ENCODE data around the gene OTOP2.

Gene OTOP2

GRCh38 chr17:74925242-74925641 is 1.2 kb downstream of the OTOP2 start:
- DNase-seq (ENCODE audit: low spot score) = no peak

- DNase-seq (ENCODE audit: low spot score) = no peak
Observed at GRCh38 chr17:74928786-74929185, 4.7 kb downstream of the OTOP2 start.

GRCh38 chr17:74930535-74931036 is 6.5 kb downstream of the OTOP2 start:
- DNase-seq (ENCODE audit: low spot score) = no peak

GRCh38 chr17:74935048-74935447 is 11.0 kb downstream of the OTOP2 start:
- no peak for DNase-seq (ENCODE audit: low spot score)

- no peak for DNase-seq (ENCODE audit: low spot score)
Observed at GRCh38 chr17:74935585-74936469, 11.8 kb downstream of the OTOP2 start, which contains the start of gene OTOP3. OTOP3 (plus strand) TSS chr17:74935898; CDS start chr17:74935922, 24 bp downstream.

- DNase-seq (ENCODE audit: low spot score) = no peak
Observed at GRCh38 chr17:74936470-74936799, 12.4 kb downstream of the OTOP2 start.

GRCh38 chr17:74937064-74938051 is 13.3 kb downstream of the OTOP2 start:
- no peak for DNase-seq (ENCODE audit: low spot score)

GRCh38 chr17:74938194-74938950 is 14.3 kb downstream of the OTOP2 start:
- DNase-seq (ENCODE audit: low spot score) = no peak

- no peak for DNase-seq (ENCODE audit: low spot score)
Observed at GRCh38 chr17:74939534-74939933, 15.5 kb downstream of the OTOP2 start.

- DNase-seq (ENCODE audit: low spot score) = no peak
Observed at GRCh38 chr17:74941128-74941725, 17.2 kb downstream of the OTOP2 start.

GRCh38 chr17:74943808-74944522 is 19.9 kb downstream of the OTOP2 start:
- DNase-seq (ENCODE audit: low spot score) = no peak

GRCh38 chr17:74945543-74945942 is 21.5 kb downstream of the OTOP2 start:
- no peak for DNase-seq (ENCODE audit: low spot score)

- DNase-seq (ENCODE audit: low spot score) = no peak
Observed at GRCh38 chr17:74946641-74947040, 22.6 kb downstream of the OTOP2 start.

- no peak for DNase-seq (ENCODE audit: low spot score)
Observed at GRCh38 chr17:74947041-74947754, 23.1 kb downstream of the OTOP2 start.

GRCh38 chr17:74949455-74950115 is 25.5 kb downstream of the OTOP2 start:
- no peak for DNase-seq (ENCODE audit: low spot score)

GRCh38 chr17:74950207-74950606 is 26.1 kb downstream of the OTOP2 start:
- DNase-seq (ENCODE audit: low spot score) = no peak

- DNase-seq (ENCODE audit: low spot score) = no peak
Observed at GRCh38 chr17:74951065-74951464, 27.0 kb downstream of the OTOP2 start.

GRCh38 chr17:74951680-74952421 is 27.8 kb downstream of the OTOP2 start:
- DNase-seq (ENCODE audit: low spot score) = no peak

Data from hematopoietic multipotent progenitor cell treated with erythropoietin and hydrocortisone succinate and interleukin-3 and kit ligand, for 17 days (in vitro differentiated cells).